ENCODE measurements around the gene F10. TPM values are rescaled to one million over a fixed set of nuclear protein-coding genes. Genes with fewer than 3 reads are reported as not detected.
A peak's percentile ranks its signal among the peaks of the same experiment; 100 is the strongest.

The F10 gene
- total and polyA plus RNA-seq, 2 experiments from 2014 or later, result 0.76 to 1.6 TPM

DNA sequence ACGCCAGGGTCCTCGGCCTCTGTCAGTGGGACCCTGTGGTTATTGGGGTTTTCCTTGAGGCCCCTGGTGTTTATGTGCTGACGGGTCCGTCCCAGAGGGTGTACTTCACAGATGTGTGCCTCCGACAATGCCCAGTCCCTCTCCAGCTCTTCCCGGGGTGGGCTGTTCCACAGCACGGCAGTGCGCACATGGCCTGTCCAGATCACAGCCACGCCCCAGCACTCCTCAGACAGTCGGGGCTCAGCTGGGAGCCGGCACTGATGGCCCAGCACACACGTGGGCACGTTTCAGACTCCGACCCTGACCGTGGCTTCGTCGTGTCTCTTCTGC, 33.9 kb upstream of the F10 start:
- TF ChIP-seq EZH2 (IDR thresholded peaks at IDR 0.05; ENCODE audit: low read depth, unreplicated experiment) (no peak), CREB1 (CRISPR knock-in tag; IDR thresholded peaks at IDR 0.05; ENCODE audit: low read depth) (no peak)
- TF ChIP-seq, protein P1, sequence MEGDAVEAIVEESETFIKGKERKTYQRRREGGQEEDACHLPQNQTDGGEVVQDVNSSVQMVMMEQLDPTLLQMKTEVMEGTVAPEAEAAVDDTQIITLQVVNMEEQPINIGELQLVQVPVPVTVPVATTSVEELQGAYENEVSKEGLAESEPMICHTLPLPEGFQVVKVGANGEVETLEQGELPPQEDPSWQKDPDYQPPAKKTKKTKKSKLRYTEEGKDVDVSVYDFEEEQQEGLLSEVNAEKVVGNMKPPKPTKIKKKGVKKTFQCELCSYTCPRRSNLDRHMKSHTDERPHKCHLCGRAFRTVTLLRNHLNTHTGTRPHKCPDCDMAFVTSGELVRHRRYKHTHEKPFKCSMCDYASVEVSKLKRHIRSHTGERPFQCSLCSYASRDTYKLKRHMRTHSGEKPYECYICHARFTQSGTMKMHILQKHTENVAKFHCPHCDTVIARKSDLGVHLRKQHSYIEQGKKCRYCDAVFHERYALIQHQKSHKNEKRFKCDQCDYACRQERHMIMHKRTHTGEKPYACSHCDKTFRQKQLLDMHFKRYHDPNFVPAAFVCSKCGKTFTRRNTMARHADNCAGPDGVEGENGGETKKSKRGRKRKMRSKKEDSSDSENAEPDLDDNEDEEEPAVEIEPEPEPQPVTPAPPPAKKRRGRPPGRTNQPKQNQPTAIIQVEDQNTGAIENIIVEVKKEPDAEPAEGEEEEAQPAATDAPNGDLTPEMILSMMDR (conservative IDR thresholded peaks at IDR 0.05; ENCODE audit: low read depth in 2 of 2), result no peak
- TF ChIP-seq, protein P2, sequence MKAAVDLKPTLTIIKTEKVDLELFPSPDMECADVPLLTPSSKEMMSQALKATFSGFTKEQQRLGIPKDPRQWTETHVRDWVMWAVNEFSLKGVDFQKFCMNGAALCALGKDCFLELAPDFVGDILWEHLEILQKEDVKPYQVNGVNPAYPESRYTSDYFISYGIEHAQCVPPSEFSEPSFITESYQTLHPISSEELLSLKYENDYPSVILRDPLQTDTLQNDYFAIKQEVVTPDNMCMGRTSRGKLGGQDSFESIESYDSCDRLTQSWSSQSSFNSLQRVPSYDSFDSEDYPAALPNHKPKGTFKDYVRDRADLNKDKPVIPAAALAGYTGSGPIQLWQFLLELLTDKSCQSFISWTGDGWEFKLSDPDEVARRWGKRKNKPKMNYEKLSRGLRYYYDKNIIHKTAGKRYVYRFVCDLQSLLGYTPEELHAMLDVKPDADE (IDR thresholded peaks at IDR 0.05), result no peak
- H3K4me1 Mint-ChIP-seq, result peaks cover 17% of the 10 kb centered on the region
- H3K36me3 ChIP-seq (ENCODE audit: insufficient read depth), result no peaks in the 10 kb centered on the region

DNA sequence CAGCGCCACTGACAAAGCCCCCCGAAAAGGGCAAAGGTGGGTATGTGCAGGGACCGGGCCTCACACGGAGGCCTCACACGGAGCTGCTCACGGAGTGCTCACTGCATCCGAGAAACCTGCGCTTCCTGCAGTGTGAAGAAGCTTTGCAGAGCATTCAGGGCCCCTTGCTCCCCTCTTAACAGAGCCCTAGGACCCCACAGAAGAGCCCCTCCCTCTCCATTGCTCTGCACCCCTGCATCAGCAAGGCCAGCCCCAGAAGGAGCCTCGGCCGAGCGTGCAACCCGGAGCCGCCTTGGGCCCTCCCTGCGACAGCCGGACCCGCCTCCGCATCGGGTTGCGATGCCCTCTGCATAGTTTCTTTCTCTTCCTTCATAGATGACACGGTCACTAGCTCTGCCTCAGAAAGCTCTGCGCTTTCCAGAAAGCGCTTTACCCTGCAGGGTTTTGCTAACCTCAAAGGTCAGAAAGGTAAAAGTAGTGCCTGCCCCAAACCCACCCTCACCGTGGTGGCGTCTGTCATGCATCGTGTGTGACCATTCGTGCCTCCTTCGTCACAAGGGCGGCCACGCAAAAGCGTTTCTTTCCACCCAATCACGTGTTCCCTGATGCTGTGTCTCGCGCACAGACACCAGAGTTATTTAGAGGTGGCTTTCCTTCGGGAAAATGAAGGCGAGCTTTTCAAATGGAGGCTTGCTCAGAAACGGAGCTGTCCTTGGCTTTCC, 32.7 kb upstream of the F10 start:
- Mint-ChIP-seq H3K36me3 (ENCODE audit: low read depth) (peaks cover 3% of the 10 kb centered on the region; the same call in 1 of the 3 replicates), H3K27me3 (ENCODE audit: insufficient read depth, low read depth, poor library complexity) (peaks cover 16% of the 10 kb centered on the region), H3K4me3 (no peak overlapping the region; the same call in 2 of the 3 replicates), H3K4me1 (peaks cover 20% of the 10 kb centered on the region), H3K9me3 (no peaks in the 10 kb centered on the region), H3K27ac (peak overlapping the region; percentile 94)
- Histone ChIP-seq H2AFZ (no peak overlapping the region), H3K79me2 (replicated peaks; ENCODE audit: insufficient read depth) (no peaks in the 10 kb centered on the region), H3K9me2 (ENCODE audit: insufficient read depth) (no peaks in the 10 kb centered on the region), H3K27me3 (ENCODE audit: insufficient read depth) (no peaks in the 10 kb centered on the region), H3K27ac (ENCODE audit: low read depth) (0 out of 2 replicates have a peak overlapping the region, but pooled peaks have one; percentile 32), H4K20me1 (replicated peaks; ENCODE audit: insufficient read depth) (no peaks in the 10 kb centered on the region), H3K4me3 (no peak overlapping the region), H3K36me3 (ENCODE audit: insufficient read depth) (no peaks in the 10 kb centered on the region), H3K4me2 (no peak overlapping the region), H3F3A (replicated peaks; ENCODE audit: low read depth) (0 out of 2 replicates have a peak, but pooled peaks cover 4% of the 10 kb centered on the region), H3K4me1 (ENCODE audit: insufficient read depth) (no peaks in the 10 kb centered on the region)
- DNase-seq (ENCODE audit: low spot score) (no peak), ATAC-seq (peak; percentile 68)
- TF ChIP-seq POLR2AphosphoS5 (IDR thresholded peaks at IDR 0.05; ENCODE audit: low read depth), result peak; percentile 43; the same call in 1 of the 2 replicates
- TF ChIP-seq, protein P2 (IDR thresholded peaks at IDR 0.05), result no peak

More for the DNA sequence above, 33.9 kb upstream of the F10 start:
- H3F3A ChIP-seq (replicated peaks; ENCODE audit: low read depth), result 0 out of 2 replicates have a peak, but pooled peaks cover 4% of the 10 kb centered on the region
- H3K27ac ChIP-seq (ENCODE audit: low read depth), result no peak overlapping the region
- no peak overlapping the region for H2AFZ ChIP-seq
- DNase-seq (ENCODE audit: low spot score), result no peak
- no peaks in the 10 kb centered on the region for H3K4me1 ChIP-seq (ENCODE audit: insufficient read depth)
- H3K27me3 ChIP-seq (ENCODE audit: insufficient read depth), result no peaks in the 10 kb centered on the region
- no peaks in the 10 kb centered on the region for H3K9me3 Mint-ChIP-seq
- peaks cover 15% of the 10 kb centered on the region for H3K27me3 Mint-ChIP-seq (ENCODE audit: insufficient read depth, low read depth, poor library complexity)
- no peak overlapping the region for H3K4me3 ChIP-seq
- no peaks in the 10 kb centered on the region for H3K79me2 ChIP-seq (replicated peaks; ENCODE audit: insufficient read depth)
- no peak overlapping the region for H3K4me2 ChIP-seq
- H3K36me3 Mint-ChIP-seq (ENCODE audit: low read depth), result peaks cover 3% of the 10 kb centered on the region; the same call in 1 of the 3 replicates
- H3K9me2 ChIP-seq (ENCODE audit: insufficient read depth), result no peaks in the 10 kb centered on the region
- no peak overlapping the region for H3K27ac Mint-ChIP-seq
- ATAC-seq, result no peak
- no peak overlapping the region; the same call in 2 of the 3 replicates for H3K4me3 Mint-ChIP-seq
- H4K20me1 ChIP-seq (replicated peaks; ENCODE audit: insufficient read depth), result no peaks in the 10 kb centered on the region

Measured in GM23338 (cell line).